ENCODE measurements around the gene PLK1.

The PLK1 gene

GRCh38 chr16:23710008-23710407 lies 31.3 kb downstream of the PLK1 start:
- H3K79me2 ChIP-seq (ENCODE audit: insufficient read depth, low read length) = no peaks in the 10 kb centered on the region
- H3K4me2 ChIP-seq (ENCODE audit: low read depth, low read length, poor library complexity, severe bottlenecking) = no peak overlapping the region
- TF ChIP-seq EZH2phosphoT487 (IDR thresholded peaks at IDR 0.05; ENCODE audit: borderline replicate concordance) (no peak), CTCF (conservative IDR thresholded peaks at IDR 0.05; ENCODE audit: low read length) (no peak)
- H3F3A ChIP-seq (ENCODE audit: low read depth) = no peaks in the 10 kb centered on the region
- H3K36me3 ChIP-seq (ENCODE audit: insufficient read depth, low read length) = no peaks in the 10 kb centered on the region
- no peaks in the 10 kb centered on the region for H3K27me3 ChIP-seq (ENCODE audit: insufficient read depth, low read length, poor library complexity, severe bottlenecking)
- H3K9ac ChIP-seq (ENCODE audit: low read depth, low read length, poor library complexity, severe bottlenecking) = no peak overlapping the region
- no peaks in the 10 kb centered on the region for H3K9me3 ChIP-seq (ENCODE audit: insufficient read depth, low read depth, low read length)
- H4K20me1 ChIP-seq (ENCODE audit: insufficient read depth, low read length, poor library complexity, severe bottlenecking) = no peaks in the 10 kb centered on the region
- H3K4me1 ChIP-seq (ENCODE audit: insufficient read depth, low read length, poor library complexity, severe bottlenecking) = no peaks in the 10 kb centered on the region
- no peak overlapping the region for H2AFZ ChIP-seq (ENCODE audit: low read length)
- H3K9me2 ChIP-seq (replicated peaks; ENCODE audit: low read depth, low read length) = no peaks in the 10 kb centered on the region
- no peak overlapping the region for H3K4me3 ChIP-seq (ENCODE audit: low read length, poor library complexity, severe bottlenecking)

- no peaks in the 10 kb centered on the region for H3K27me3 ChIP-seq (ENCODE audit: insufficient read depth, low read length, poor library complexity, severe bottlenecking)
- H2AFZ ChIP-seq (ENCODE audit: low read length) = no peak overlapping the region
- no peaks in the 10 kb centered on the region for H3K79me2 ChIP-seq (ENCODE audit: insufficient read depth, low read length)
- no peaks in the 10 kb centered on the region for H3K9me3 ChIP-seq (ENCODE audit: insufficient read depth, low read depth, low read length)
- H3K9ac ChIP-seq (ENCODE audit: low read depth, low read length, poor library complexity, severe bottlenecking) = no peak overlapping the region
- H3K4me2 ChIP-seq (ENCODE audit: low read depth, low read length, poor library complexity, severe bottlenecking) = no peak overlapping the region
- H3K36me3 ChIP-seq (ENCODE audit: insufficient read depth, low read length) = no peaks in the 10 kb centered on the region
- H3K4me1 ChIP-seq (ENCODE audit: insufficient read depth, low read length, poor library complexity, severe bottlenecking) = no peaks in the 10 kb centered on the region
- H3K9me2 ChIP-seq (replicated peaks; ENCODE audit: low read depth, low read length) = no peaks in the 10 kb centered on the region
- no peak overlapping the region for H3K4me3 ChIP-seq (ENCODE audit: low read length, poor library complexity, severe bottlenecking)
- H3F3A ChIP-seq (ENCODE audit: low read depth) = no peaks in the 10 kb centered on the region
- TF ChIP-seq EZH2phosphoT487 (IDR thresholded peaks at IDR 0.05; ENCODE audit: borderline replicate concordance) (no peak), CTCF (conservative IDR thresholded peaks at IDR 0.05; ENCODE audit: low read length) (no peak)
- H4K20me1 ChIP-seq (ENCODE audit: insufficient read depth, low read length, poor library complexity, severe bottlenecking) = no peaks in the 10 kb centered on the region
Observed at GRCh38 chr16:23710504-23710903, 31.8 kb downstream of the PLK1 start.

- Histone ChIP-seq H4K20me1 (ENCODE audit: insufficient read depth, low read length, poor library complexity, severe bottlenecking) (no peaks in the 10 kb centered on the region), H3K4me2 (ENCODE audit: low read depth, low read length, poor library complexity, severe bottlenecking) (no peak overlapping the region), H3K4me3 (ENCODE audit: low read length, poor library complexity, severe bottlenecking) (no peak overlapping the region), H3K36me3 (ENCODE audit: insufficient read depth, low read length) (no peaks in the 10 kb centered on the region), H3K79me2 (ENCODE audit: insufficient read depth, low read length) (no peaks in the 10 kb centered on the region), H3K9ac (ENCODE audit: low read depth, low read length, poor library complexity, severe bottlenecking) (no peak overlapping the region), H3K27me3 (ENCODE audit: insufficient read depth, low read length, poor library complexity, severe bottlenecking) (no peaks in the 10 kb centered on the region), H2AFZ (ENCODE audit: low read length) (no peak overlapping the region), H3F3A (ENCODE audit: low read depth) (no peaks in the 10 kb centered on the region), H3K9me3 (ENCODE audit: insufficient read depth, low read depth, low read length) (no peaks in the 10 kb centered on the region), H3K4me1 (ENCODE audit: insufficient read depth, low read length, poor library complexity, severe bottlenecking) (no peaks in the 10 kb centered on the region), H3K9me2 (replicated peaks; ENCODE audit: low read depth, low read length) (no peaks in the 10 kb centered on the region)
- TF ChIP-seq CTCF (conservative IDR thresholded peaks at IDR 0.05; ENCODE audit: low read length) = no peak
- no peak for TF ChIP-seq EZH2phosphoT487 (IDR thresholded peaks at IDR 0.05; ENCODE audit: borderline replicate concordance)
Observed at GRCh38 chr16:23711785-23712184, 33.1 kb downstream of the PLK1 start.
